GM12878 (cell line): Measurements from ENCODE around the gene METAP1. TPM values are rescaled to one million over a fixed set of nuclear protein-coding genes. Genes with fewer than 3 reads are reported as not detected.

ENCODE experiments used
- ATAC-seq: fragments of 200-7000 bp; cut with Tn5 transposase; 3 replicates; pipeline ENCODE4 v1.9.1; 2020; ENCODE audit warnings: mild to moderate bottlenecking, moderate library complexity
- BruUV-seq: library from RNA; stranded (reverse); fragments of 400-500 nt; replicated peaks from 2 replicates; lab custom pipeline; 2021; lab: Mats Ljungman, UMichigan
- CTCF ChIA-PET: fragments of 300-600 bp; sonication (Branson Sonifier 250); formaldehyde crosslinking; extraction: SDS; loops from one replicate; lab custom pipeline; 2021; ENCODE audit warnings: inconsistent platforms; lab: Yijun Ruan, JAX
- POLR2A ChIA-PET: fragments of 350-600 bp; formaldehyde crosslinking; extraction: SDS; loops from one replicate; lab custom pipeline; 2021; ENCODE audit warnings: inconsistent platforms; lab: Charles Lee
- RAD21 ChIA-PET: fragments of 300-600 bp; sonication (Branson Sonifier 250); formaldehyde crosslinking; loops from one replicate; lab custom pipeline; 2023; ENCODE audit warnings: antibody characterized with exemption; ENCODE audit not compliant: unreplicated experiment; lab: Charles Lee
- SMC1A ChIA-PET: fragments of 300-600 bp; sonication (Branson Sonifier 250); formaldehyde crosslinking; loops from one replicate; lab custom pipeline; 2023; ENCODE audit not compliant: unreplicated experiment, uncharacterized antibody; lab: Charles Lee
- DNase-seq: peaks from one replicate; pipeline ENCODE4 v3.0.0-alpha.2; 2011; ENCODE audit warnings: low read depth, low spot score
- FAIRE-seq: peaks from 3 replicates; lab custom pipeline; 2011; peaks lifted over from hg19 to GRCh38; lab: Jason Lieb, UNC
- H2AFZ ChIP-seq: 2 replicates; pipeline ENCODE4 v1.6.0; 2011; ENCODE audit warnings: low read depth, low read length, control low read depth; ENCODE audit not compliant: control insufficient read depth
- H3K27ac ChIP-seq: 2 replicates; pipeline ENCODE4 v1.5.1; 2011; ENCODE audit warnings: control low read depth; ENCODE audit not compliant: control insufficient read depth, insufficient read depth
- H3K27me3 ChIP-seq, 2 experiments: replicated peaks in 1 of 2; 2 replicates each; pipeline versions ENCODE4 v1.6.0 to v1.6.1; 2011; ENCODE audit warnings: low read length in 1 of 2; ENCODE audit not compliant: control insufficient read depth in 2 of 2, insufficient read depth in 2 of 2
- H3K36me3 ChIP-seq, 2 experiments: 2 replicates each; pipeline ENCODE4 v1.5.1; 2011; ENCODE audit warnings: low read length in 1 of 2; ENCODE audit not compliant: control insufficient read depth in 2 of 2, insufficient read depth in 2 of 2
- H3K4me1 ChIP-seq: 2 replicates; pipeline ENCODE4 v1.6.1; 2011; ENCODE audit warnings: mild to moderate bottlenecking, low read length, moderate library complexity, mixed read lengths; ENCODE audit not compliant: control insufficient read depth, insufficient read depth
- H3K4me2 ChIP-seq: 2 replicates; pipeline ENCODE4 v1.6.0; 2011; ENCODE audit warnings: control low read depth; ENCODE audit not compliant: control insufficient read depth, insufficient read depth
- H3K4me3 ChIP-seq: fragments of 200-600 bp; sonication (generic); 2 replicates; pipeline ENCODE4 v1.5.1; 2016
- H3K79me2 ChIP-seq: 2 replicates; pipeline ENCODE4 v1.6.0; 2011; ENCODE audit warnings: low read length; ENCODE audit not compliant: control insufficient read depth, insufficient read depth
- H3K9ac ChIP-seq: 2 replicates; pipeline ENCODE4 v1.8.0; 2011; ENCODE audit warnings: low read length, control low read depth, mixed read lengths; ENCODE audit not compliant: control insufficient read depth, insufficient read depth
- H3K9me3 ChIP-seq: replicated peaks from 3 replicates; pipeline ENCODE4 v1.5.1; 2011; ENCODE audit warnings: mild to moderate bottlenecking, low read length; ENCODE audit not compliant: control insufficient read depth, insufficient read depth
- H4K20me1 ChIP-seq: 2 replicates; pipeline ENCODE4 v1.6.0; 2011; ENCODE audit not compliant: control insufficient read depth, insufficient read depth
- BHLHE40 ChIP-seq, 2 experiments: fragments of 450-650 bp in 1 of 2; IDR thresholded peaks; 2 replicates each; pipeline ENCODE4 v1.6.1; 2011 to 2017; ENCODE audit warnings: low read depth in 2 of 2, borderline replicate concordance in 1 of 2, improper control_type of control experiment in 1 of 2, low read length in 1 of 2, mild to moderate bottlenecking in 1 of 2
- GABPA ChIP-seq: IDR thresholded peaks from 2 replicates; pipeline ENCODE4 v1.6.1; 2014; ENCODE audit warnings: antibody characterized with exemption, low read depth, mild to moderate bottlenecking, inconsistent platforms
- GATAD2B ChIP-seq: fragments of 450-650 bp; conservative IDR thresholded peaks from 2 replicates; pipeline ENCODE4 v1.6.1; 2017; ENCODE audit warnings: low read depth, mild to moderate bottlenecking, moderate library complexity
- NBN ChIP-seq: fragments of 450-650 bp; IDR thresholded peaks from 2 replicates; pipeline ENCODE4 v1.6.1; 2016
- NFIC ChIP-seq: IDR thresholded peaks from 2 replicates; pipeline ENCODE4 v1.6.1; 2012; ENCODE audit warnings: low read depth, mild to moderate bottlenecking, inconsistent platforms, low read length, moderate library complexity
- NR2F1 ChIP-seq: fragments of 450-650 bp; conservative IDR thresholded peaks from 2 replicates; pipeline ENCODE4 v1.6.1; 2017; ENCODE audit warnings: mild to moderate bottlenecking
- PAX5 ChIP-seq: IDR thresholded peaks from 2 replicates; pipeline ENCODE4 v1.6.1; 2011; ENCODE audit warnings: low read depth, low read length, borderline replicate concordance
- PAX8 ChIP-seq: fragments of 450-650 bp; IDR thresholded peaks from 2 replicates; pipeline ENCODE4 v1.6.1; 2017; ENCODE audit warnings: mild to moderate bottlenecking, moderate library complexity
- ZNF384 ChIP-seq: IDR thresholded peaks from 2 replicates; pipeline ENCODE4 v1.6.1; 2012; ENCODE audit warnings: low read depth, mild to moderate bottlenecking, low read length, improper control_type of control experiment, borderline replicate concordance
- ZZZ3 ChIP-seq: IDR thresholded peaks from 2 replicates; pipeline ENCODE4 v1.6.1; 2011; ENCODE audit warnings: low read depth; ENCODE audit not compliant: control insufficient read depth, insufficient read length
- WGBS: methylation state at CpG from one replicate; pipeline ENCODE4 v1.1.6; 2016; ENCODE audit warnings: low lambda C conversion rate; ENCODE audit not compliant: insufficient replicate concordance, insufficient coverage; ENCODE audit errors: missing lambda C conversion rate; 5-methylcytosine and 5-hydroxymethylcytosine counted together
- in situ Hi-C: fragments of 300-500 bp; cut with MboI; formaldehyde crosslinking; loops from 9 replicates; pipeline ENCODE4 v1.14.3; 2018; ENCODE audit warnings: mixed read lengths
- intact Hi-C: fragments of 100-400 bp; cut with micrococcal nuclease; formaldehyde crosslinking; loops from one replicate; pipeline ENCODE4 v1.14.2; 2022; ENCODE audit not compliant: unreplicated experiment
- polyA plus RNA-seq, 11 experiments: library from polyadenylated mRNA; depleted of rRNA in 4 of 11; unstranded in 6 of 11; stranded (reverse) in 5 of 11; fragments of >200 nt; fragmentation: Nextera tagmentation in 4 of 11; fragmentation: Illumina TruSeq in 1 of 11; extraction: Ambion mirVana in 4 of 11; extraction: Trizol in 1 of 11; gene quantifications; 1 replicate in 1 of 11; 2 replicates in 10 of 11; pipeline versions ENCODE4 v1.2.1 to v1.2.3, GENCODE V29; 2011 to 2016; ENCODE audit warnings: inconsistent platforms in 2 of 11, missing spikeins in 2 of 11, low read depth in 1 of 11
- total RNA-seq, 4 experiments: library from RNA; depleted of rRNA in 3 of 4; stranded (reverse); fragments of >200 nt in 3 of 4; fragmentation: Illumina TruSeq in 1 of 4; extraction: Trizol in 1 of 4; gene quantifications; 2 replicates each; pipeline versions ENCODE4 v1.2.1 to v1.2.3, GENCODE V29; 2013 to 2021
- TF ChIP-seq, protein P1 (sequence below): fragments of 450-650 bp; IDR thresholded peaks from 2 replicates; pipeline ENCODE4 v1.6.1; 2017; ENCODE audit warnings: borderline replicate concordance
- TF ChIP-seq, protein P2 (sequence below): IDR thresholded peaks from 2 replicates; pipeline ENCODE4 v1.6.1; 2012; ENCODE audit warnings: low read depth, low read length, improper control_type of control experiment

Gene METAP1
- total and polyA plus RNA-seq, 10 of the 15 experiments (the other 5 are each of a cell fraction or from before 2014, with no cell fraction given), result 22.7 to 71.4 (median 45.1) TPM

DNA sequence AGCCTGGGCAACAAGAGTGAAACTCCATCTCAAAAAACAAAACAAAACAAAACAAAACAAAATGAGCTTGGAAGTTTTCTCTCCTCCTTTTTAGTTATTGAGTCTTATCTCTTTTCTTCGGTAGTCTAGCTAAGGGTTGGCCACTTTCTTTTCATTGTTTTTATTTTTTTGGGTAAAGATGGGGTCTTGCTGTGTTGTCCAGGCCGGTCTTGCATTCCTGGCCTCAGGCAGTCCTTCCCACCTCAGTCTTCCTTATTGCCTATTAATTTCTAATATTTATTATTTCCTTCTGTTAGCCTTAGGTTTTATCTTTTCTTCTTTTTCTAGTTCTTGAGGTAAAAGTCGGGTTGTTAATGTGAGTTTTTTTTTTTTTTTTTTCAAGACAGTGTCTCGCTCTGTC is 16.4 kb downstream of the METAP1 start:
- no peak overlapping the region for H3K9ac ChIP-seq
- DNase-seq (no peak), ATAC-seq (no peak), FAIRE-seq (no peak)
- in situ Hi-C loops (no loop called here), intact Hi-C loops (no loop called here)
- SMC1A ChIA-PET, result interaction anchor here (1.2 to 1.7 kb wide), 2 partner anchors 44 to 82 kb away, joined by 3 to 6 read pairs; no protein-coding TSS in a partner anchor
- no peaks in the 10 kb centered on the region for H4K20me1 ChIP-seq
- H3K27me3 ChIP-seq, result no peaks in the 10 kb centered on the region
- CTCF ChIA-PET, result interaction anchor here (1.1 to 2.9 kb wide), 2 partner anchors 15 to 44 kb away, joined by 3 to 16 read pairs; no protein-coding TSS in a partner anchor
- BruUV-seq, result no TSS peak
- H3K4me1 ChIP-seq, result no peaks in the 10 kb centered on the region
- WGBS, result 79% methylated on average over 4 of the region's 4 CpGs
- POLR2A ChIA-PET, result no interaction called here
- H3K4me3 ChIP-seq, result no peak overlapping the region
- no peak overlapping the region for H2AFZ ChIP-seq
- H3K79me2 ChIP-seq, result peaks cover 29% of the 10 kb centered on the region
- RAD21 ChIA-PET, result interaction anchor here (0.6 kb wide), 1 partner anchor 19 kb away, joined by 3 read pairs; no protein-coding TSS in a partner anchor
- H3K9me3 ChIP-seq, result peaks cover 10% of the 10 kb centered on the region; the same call in 2 of the 3 replicates
- no peak overlapping the region for H3K4me2 ChIP-seq
- H3K36me3 ChIP-seq, result peaks cover 0 to 4% of the 10 kb centered on the region in 2 experiments; a peak in 1 of 4 replicates
- no peak for TF ChIP-seq GABPA
- no peak for TF ChIP-seq NFIC
- TF ChIP-seq ZNF384, result no peak
- TF ChIP-seq, protein P1, sequence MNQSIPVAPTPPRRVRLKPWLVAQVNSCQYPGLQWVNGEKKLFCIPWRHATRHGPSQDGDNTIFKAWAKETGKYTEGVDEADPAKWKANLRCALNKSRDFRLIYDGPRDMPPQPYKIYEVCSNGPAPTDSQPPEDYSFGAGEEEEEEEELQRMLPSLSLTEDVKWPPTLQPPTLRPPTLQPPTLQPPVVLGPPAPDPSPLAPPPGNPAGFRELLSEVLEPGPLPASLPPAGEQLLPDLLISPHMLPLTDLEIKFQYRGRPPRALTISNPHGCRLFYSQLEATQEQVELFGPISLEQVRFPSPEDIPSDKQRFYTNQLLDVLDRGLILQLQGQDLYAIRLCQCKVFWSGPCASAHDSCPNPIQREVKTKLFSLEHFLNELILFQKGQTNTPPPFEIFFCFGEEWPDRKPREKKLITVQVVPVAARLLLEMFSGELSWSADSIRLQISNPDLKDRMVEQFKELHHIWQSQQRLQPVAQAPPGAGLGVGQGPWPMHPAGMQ, result no peak
- TF ChIP-seq, protein P2, sequence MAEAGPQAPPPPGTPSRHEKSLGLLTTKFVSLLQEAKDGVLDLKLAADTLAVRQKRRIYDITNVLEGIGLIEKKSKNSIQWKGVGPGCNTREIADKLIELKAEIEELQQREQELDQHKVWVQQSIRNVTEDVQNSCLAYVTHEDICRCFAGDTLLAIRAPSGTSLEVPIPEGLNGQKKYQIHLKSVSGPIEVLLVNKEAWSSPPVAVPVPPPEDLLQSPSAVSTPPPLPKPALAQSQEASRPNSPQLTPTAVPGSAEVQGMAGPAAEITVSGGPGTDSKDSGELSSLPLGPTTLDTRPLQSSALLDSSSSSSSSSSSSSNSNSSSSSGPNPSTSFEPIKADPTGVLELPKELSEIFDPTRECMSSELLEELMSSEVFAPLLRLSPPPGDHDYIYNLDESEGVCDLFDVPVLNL, result no peak
- no peak for TF ChIP-seq NR2F1
- TF ChIP-seq NBN, result no peak
- TF ChIP-seq PAX8, result no peak
- no peak for TF ChIP-seq BHLHE40 (IDR thresholded peaks at IDR 0.05; ENCODE audit: borderline replicate concordance in 1 of 2, low read depth in 2 of 2, low read length in 1 of 2)
- no peak for TF ChIP-seq ZZZ3
- TF ChIP-seq GATAD2B, result no peak
- TF ChIP-seq PAX5, result no peak
- H3K27ac ChIP-seq, result no peak overlapping the region
